Adrenal gland (tissue), 12 donors: ENCODE results near the gene MTUS2. TPM values are rescaled to one million over a fixed set of nuclear protein-coding genes. Genes with fewer than 3 reads are reported as not detected.

Experiments used
- DNase-seq, 7 donors: peaks; one replicate each; pipeline ENCODE4 v3.0.0-alpha.2; 2019 to 2020
- H3K27ac ChIP-seq, 5 donors: fragments of 200-600 bp; sonication (generic) in 4 of 5; 1 replicate in 3 of 5; 2 replicates in 2 of 5; pipeline versions ENCODE4 v1.5.1 to v1.8.0; 2016 to 2020; ENCODE audit warnings: mild to moderate bottlenecking in 1 of 5
- H3K27me3 ChIP-seq: fragments of 200-600 bp; 2 replicates; pipeline ENCODE4 v1.8.0; 2021
- H3K36me3 ChIP-seq, 2 donors: fragments of 200-600 bp; replicated peaks in 1 of 2; 1 replicate in 1 of 2; 2 replicates in 1 of 2; pipeline versions ENCODE4 v1.5.1 to v1.8.0; 2018 to 2022
- H3K4me1 ChIP-seq, 2 donors: fragments of 200-600 bp; replicated peaks in 1 of 2; 1 replicate in 1 of 2; 2 replicates in 1 of 2; pipeline versions ENCODE4 v1.5.1 to v1.8.0; 2018 to 2021
- H3K4me3 ChIP-seq, 4 donors: fragments of 200-600 bp; sonication (generic) in 3 of 4; one replicate each; pipeline ENCODE4 v1.5.1; 2016 to 2018
- H3K9me3 ChIP-seq, 3 donors: fragments of 200-600 bp; sonication (generic) in 1 of 3; replicated peaks in 1 of 3; 1 replicate in 2 of 3; 2 replicates in 1 of 3; pipeline versions ENCODE4 v1.5.1 to v1.8.0; 2016 to 2021
- POLR2A ChIP-seq, 2 donors: fragments of 450-650 bp; IDR thresholded peaks; one replicate each; pipeline ENCODE4 v1.6.1; 2017; ENCODE audit warnings: antibody characterized with exemption in 2 of 2, mild to moderate bottlenecking in 2 of 2, moderate library complexity in 1 of 2
- WGBS, 4 donors: extraction: QIAGEN DNeasy Blood & Tissue Kit in 2 of 4; methylation state at CpG; one replicate each; pipeline versions ENCODE4 v1.1.5 to v1.1.7; 2013 to 2017; 5-methylcytosine and 5-hydroxymethylcytosine counted together
- intact Hi-C, 2 donors: fragments of 100-400 bp; cut with DNase I; formaldehyde crosslinking; loops; one replicate each; pipeline versions ENCODE4 v1.14.1 to v1.15.0; 2022 to 2023
- polyA plus RNA-seq, 3 donors: library from polyadenylated mRNA; stranded (reverse); fragments of 200-250 nt in 2 of 3; fragments of 350-450 nt in 1 of 3; fragmentation: Illumina TruSeq in 1 of 3; extraction: RNeasy Lipid Tissue Mini Kit (QIAGEN cat#74804) in 1 of 3; gene quantifications; one replicate each; pipeline ENCODE4 v1.2.3, GENCODE V29; 2013 to 2014
- total RNA-seq, 9 donors: library from RNA; depleted of rRNA in 4 of 9; stranded (reverse); fragments of >200 nt in 4 of 9; fragments of 120-200 nt in 1 of 9; fragmentation: NEBNext Ultra II Directional in 1 of 9; extraction: Animal tissue kit (Norgen Biotek cat#: 25700) in 1 of 9; gene quantifications; one replicate each; pipeline versions ENCODE4 v1.1.0 to v1.2.4, GENCODE V29; 2013 to 2023
- TF ChIP-seq, protein P1 (sequence below), 6 experiments: fragments of 450-650 bp in 4 of 6; fragments of 200-600 bp in 2 of 6; sonication (generic) in 1 of 6; IDR thresholded peaks; 1 replicate in 5 of 6; 2 replicates in 1 of 6; pipeline versions ENCODE4 v1.5.1 to v1.8.0; 2016 to 2021; ENCODE audit warnings: antibody characterized with exemption in 6 of 6, mild to moderate bottlenecking in 2 of 6, moderate library complexity in 1 of 6
- donor health status: healthy with polysubstance abuse.
- donor health status: Bipolar disorder and iron deficiency.
- donor health status: DM: yes; HTN: yes; CAD: no.
- donor health status: DM: no; HTN: no; CAD: no.
- donor health status: DM: no; HTN: no; CAD: no.
- donor health status: DM: yes; HTN: yes; CAD: no.

MTUS2 gene
- total and polyA plus RNA-seq, 12 donors: 0.07 to 0.24 (median 0.14) TPM; not detected in 5

DNA sequence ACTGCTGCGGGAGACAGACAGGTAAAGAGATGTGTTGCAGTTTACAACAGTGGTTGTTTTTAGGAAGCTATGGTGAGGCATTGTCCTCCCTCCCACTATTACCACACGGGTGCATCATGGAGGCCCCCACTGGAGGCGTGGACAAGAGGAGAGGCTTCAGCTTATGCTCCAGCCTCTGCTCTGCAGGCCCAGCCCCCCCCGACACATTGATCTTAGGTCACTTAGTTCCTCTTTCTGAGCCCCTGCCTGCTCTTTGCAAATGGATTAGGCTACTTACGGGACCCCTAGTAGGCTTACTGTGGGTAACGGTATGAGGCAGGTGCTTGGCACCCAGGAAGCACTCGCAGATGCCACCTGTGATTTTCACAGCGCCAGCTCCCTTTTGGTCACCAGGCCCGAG lies 651.4 kb downstream of the MTUS2 start:
- no peaks in the 10 kb centered on the region for H3K9me3 ChIP-seq
- H3K4me1 ChIP-seq: no peaks in the 10 kb centered on the region
- H3K4me3 ChIP-seq: no peak overlapping the region
- no peak for TF ChIP-seq POLR2A (IDR thresholded peaks at IDR 0.05)
- TF ChIP-seq, protein P1, sequence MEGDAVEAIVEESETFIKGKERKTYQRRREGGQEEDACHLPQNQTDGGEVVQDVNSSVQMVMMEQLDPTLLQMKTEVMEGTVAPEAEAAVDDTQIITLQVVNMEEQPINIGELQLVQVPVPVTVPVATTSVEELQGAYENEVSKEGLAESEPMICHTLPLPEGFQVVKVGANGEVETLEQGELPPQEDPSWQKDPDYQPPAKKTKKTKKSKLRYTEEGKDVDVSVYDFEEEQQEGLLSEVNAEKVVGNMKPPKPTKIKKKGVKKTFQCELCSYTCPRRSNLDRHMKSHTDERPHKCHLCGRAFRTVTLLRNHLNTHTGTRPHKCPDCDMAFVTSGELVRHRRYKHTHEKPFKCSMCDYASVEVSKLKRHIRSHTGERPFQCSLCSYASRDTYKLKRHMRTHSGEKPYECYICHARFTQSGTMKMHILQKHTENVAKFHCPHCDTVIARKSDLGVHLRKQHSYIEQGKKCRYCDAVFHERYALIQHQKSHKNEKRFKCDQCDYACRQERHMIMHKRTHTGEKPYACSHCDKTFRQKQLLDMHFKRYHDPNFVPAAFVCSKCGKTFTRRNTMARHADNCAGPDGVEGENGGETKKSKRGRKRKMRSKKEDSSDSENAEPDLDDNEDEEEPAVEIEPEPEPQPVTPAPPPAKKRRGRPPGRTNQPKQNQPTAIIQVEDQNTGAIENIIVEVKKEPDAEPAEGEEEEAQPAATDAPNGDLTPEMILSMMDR (IDR thresholded peaks at IDR 0.05): no peak
- no peaks in the 10 kb centered on the region for H3K36me3 ChIP-seq
- WGBS, 4 donors: 77 to 85% (median 78%) methylated on average over 7 to 9 of the region's 9 CpGs
- no peak for DNase-seq
- H3K27me3 ChIP-seq: no peaks in the 10 kb centered on the region
- no peak overlapping the region for H3K27ac ChIP-seq
- intact Hi-C loops: no loop called here

DNA sequence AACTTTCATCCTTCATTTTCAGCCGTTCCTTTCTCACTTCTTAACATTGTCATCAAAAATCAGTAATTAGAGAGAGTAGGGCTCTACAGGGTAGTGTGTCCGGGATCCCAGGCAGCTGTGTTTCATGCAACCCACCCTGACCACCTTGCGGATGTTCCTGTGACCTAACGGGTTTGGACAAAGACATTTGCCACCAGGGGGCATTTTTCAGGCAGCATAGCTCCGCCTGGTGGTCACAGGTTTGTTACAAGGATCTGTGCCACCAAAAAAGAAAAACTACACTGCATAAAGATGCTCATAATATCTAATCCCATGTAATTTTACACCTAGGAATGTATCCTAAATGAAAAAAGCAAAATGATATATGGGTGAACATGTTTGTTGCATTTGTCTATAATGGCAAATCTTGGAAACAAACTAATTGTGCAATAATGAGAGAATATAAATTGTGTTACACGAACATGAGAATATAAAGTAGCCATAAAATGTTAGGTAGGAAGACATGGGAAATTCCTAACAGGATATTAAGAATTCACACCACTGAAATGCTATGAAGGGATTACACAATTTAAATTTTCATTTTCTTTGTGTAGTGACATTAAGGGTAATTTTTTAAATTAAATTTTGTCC lies 652.3 kb downstream of the MTUS2 start:
- Histone ChIP-seq H3K27ac (no peak overlapping the region), H3K9me3 (no peaks in the 10 kb centered on the region), H3K36me3 (no peaks in the 10 kb centered on the region), H3K27me3 (no peaks in the 10 kb centered on the region), H3K4me3 (no peak overlapping the region), H3K4me1 (no peaks in the 10 kb centered on the region)
- 41 to 54% (median 48%) methylated on average over 6 of the region's 6 CpGs for WGBS, 4 donors
- intact Hi-C loops: no loop called here
- DNase-seq: peak in 6 of 7 donors; percentile 35 to 72 (median 42)
- TF ChIP-seq, protein P1 (IDR thresholded peaks at IDR 0.05): peak; percentile 23 to 74 (median 63)
- TF ChIP-seq POLR2A (IDR thresholded peaks at IDR 0.05): no peak

DNA sequence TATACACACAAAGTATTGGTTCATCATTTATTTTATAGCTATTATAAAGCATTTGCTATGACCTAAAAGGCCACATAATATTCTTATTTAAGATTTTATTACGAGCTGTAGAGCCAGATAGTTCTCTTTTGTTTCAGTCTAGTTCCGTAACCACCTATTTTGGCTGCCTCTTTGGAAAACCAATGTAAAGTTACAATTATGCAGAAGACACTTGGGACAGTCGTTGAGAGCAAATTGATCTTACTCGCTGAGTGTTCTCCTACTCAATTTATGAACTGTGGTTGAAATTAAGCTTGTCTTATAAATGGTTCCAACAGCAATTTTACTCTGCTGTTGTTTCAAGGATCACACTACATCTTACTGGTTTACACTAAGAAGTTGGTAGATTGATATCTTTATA lies 653.0 kb downstream of the MTUS2 start:
- 77 to 87% (median 85%) methylated on average over 4 of the region's 4 CpGs for WGBS, 4 donors
- Histone ChIP-seq H3K27ac (no peak overlapping the region), H3K36me3 (no peaks in the 10 kb centered on the region), H3K9me3 (no peaks in the 10 kb centered on the region), H3K27me3 (no peaks in the 10 kb centered on the region), H3K4me1 (no peaks in the 10 kb centered on the region), H3K4me3 (no peak overlapping the region)
- intact Hi-C loops: no loop called here
- TF ChIP-seq POLR2A (IDR thresholded peaks at IDR 0.05): no peak
- TF ChIP-seq, protein P1 (IDR thresholded peaks at IDR 0.05): no peak
- DNase-seq: no peak

DNA sequence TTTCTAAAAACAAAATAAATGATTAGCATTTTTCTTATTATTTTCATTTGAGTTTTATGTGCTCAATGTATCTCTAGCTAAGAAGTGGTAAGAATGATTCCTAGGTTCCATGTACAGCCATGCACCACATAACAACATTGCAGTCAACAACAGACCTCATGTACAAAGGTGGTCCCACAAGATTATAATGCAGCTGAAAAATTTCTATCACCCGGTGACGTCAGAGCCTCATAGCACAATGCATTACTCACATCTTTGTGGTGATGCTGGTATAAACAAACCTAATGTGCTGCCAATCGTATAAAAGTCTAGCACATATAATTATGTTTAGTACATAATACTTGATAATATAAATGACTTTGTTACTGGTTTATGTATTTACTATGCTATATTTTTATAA lies 654.9 kb downstream of the MTUS2 start:
- H3K9me3 ChIP-seq: no peaks in the 10 kb centered on the region
- intact Hi-C loops: no loop called here
- no peak for DNase-seq
- H3K36me3 ChIP-seq: no peaks in the 10 kb centered on the region
- no peak overlapping the region for H3K27ac ChIP-seq
- no peaks in the 10 kb centered on the region for H3K27me3 ChIP-seq
- H3K4me3 ChIP-seq: no peak overlapping the region
- TF ChIP-seq POLR2A (IDR thresholded peaks at IDR 0.05): no peak
- TF ChIP-seq, protein P1 (IDR thresholded peaks at IDR 0.05): no peak
- no peaks in the 10 kb centered on the region for H3K4me1 ChIP-seq
- 82 to 87% (median 85%) methylated on average over 3 of the region's 3 CpGs for WGBS, 4 donors
